GM21447 (cell line): Measurements from ENCODE around the gene TVP23C.
A peak's percentile ranks its signal among the peaks of the same experiment; 100 is the strongest.
"Not testable (repeated sequence)": the region's sequence is repeated elsewhere in the genome, so short reads cannot be mapped to it uniquely, and the experiment has no call there.

Source experiments
- ATAC-seq: cut with Tn5 transposase; IDR thresholded peaks from one replicate; pipeline ENCODE4 v1.9.1; 2021; ENCODE audit not compliant: unreplicated experiment

Gene TVP23C

GRCh38 chr17:15526292-15527218, 36.7 kb downstream of the TVP23C start:
- not testable (repeated sequence) for ATAC-seq

GRCh38 chr17:15524990-15525985, 38.0 kb downstream of the TVP23C start:
- ATAC-seq = not testable (repeated sequence)

GRCh38 chr17:15516150-15516549, 47.1 kb downstream of the TVP23C start:
- no peak for ATAC-seq

- no peak for ATAC-seq
Observed at GRCh38 chr17:15514469-15514868, 48.8 kb downstream of the TVP23C start.

- no peak for ATAC-seq
Observed at GRCh38 chr17:15513856-15514459, 49.3 kb downstream of the TVP23C start.

- no peak for ATAC-seq
Observed at GRCh38 chr17:15513058-15513791, 50.1 kb downstream of the TVP23C start.

GRCh38 chr17:15512071-15512709, 51.1 kb downstream of the TVP23C start:
- no peak for ATAC-seq

GRCh38 chr17:15511142-15511541, 52.1 kb downstream of the TVP23C start:
- ATAC-seq = no peak

GRCh38 chr17:15510361-15510760, 52.9 kb downstream of the TVP23C start:
- no peak for ATAC-seq

GRCh38 chr17:15509095-15509494, 54.2 kb downstream of the TVP23C start:
- no peak for ATAC-seq

GRCh38 chr17:15508466-15508865, 54.8 kb downstream of the TVP23C start:
- no peak for ATAC-seq

- ATAC-seq = no peak
Observed at GRCh38 chr17:15507896-15508295, 55.4 kb downstream of the TVP23C start.

- no peak for ATAC-seq
Observed at GRCh38 chr17:15507001-15507400, 56.3 kb downstream of the TVP23C start.

GRCh38 chr17:15505708-15506107, 57.6 kb downstream of the TVP23C start:
- ATAC-seq = not testable (repeated sequence)

- ATAC-seq = no peak
Observed at GRCh38 chr17:15503731-15504130, 59.6 kb downstream of the TVP23C start.

GRCh38 chr17:15502369-15503112, 60.7 kb downstream of the TVP23C start:
- peak; percentile 73 for ATAC-seq

GRCh38 chr17:15501793-15502192, 61.5 kb downstream of the TVP23C start:
- no peak for ATAC-seq

GRCh38 chr17:15501282-15501681, 62.0 kb downstream of the TVP23C start:
- no peak for ATAC-seq

GRCh38 chr17:15498107-15498506, 65.2 kb downstream of the TVP23C start:
- no peak for ATAC-seq
